HepG2 (cell line): Measurements from ENCODE around the gene SF3B5. TPM values are rescaled to one million over a fixed set of nuclear protein-coding genes. Genes with fewer than 3 reads are reported as not detected.

Experiments
- NR2F2 ChIP-seq: IDR thresholded peaks from 2 replicates; pipeline ENCODE4 v1.6.1; 2012; ENCODE audit warnings: low read depth, inconsistent platforms, borderline replicate concordance
- TP53 ChIP-seq: sonication (generic); formaldehyde crosslinking; conservative IDR thresholded peaks from 2 replicates; pipeline ENCODE4 v1.4.0; 2020; ENCODE audit warnings: missing genetic modification reagents
- ZHX1 ChIP-seq: sonication (generic); formaldehyde crosslinking; IDR thresholded peaks from 2 replicates; pipeline ENCODE4 v1.8.1; 2022; ENCODE audit warnings: low read depth, mild to moderate bottlenecking, missing genetic modification reagents
- ZNF552 ChIP-seq: sonication (generic); formaldehyde crosslinking; IDR thresholded peaks from 2 replicates; pipeline ENCODE4 v1.9.0; 2022; ENCODE audit warnings: missing genetic modification reagents, mild to moderate bottlenecking, borderline replicate concordance
- ZNF609 ChIP-seq: sonication (generic); formaldehyde crosslinking; IDR thresholded peaks from 2 replicates; pipeline ENCODE4 v1.4.0; 2020; ENCODE audit warnings: mild to moderate bottlenecking, missing genetic modification reagents, borderline replicate concordance
- ZNF782 ChIP-seq: sonication (generic); formaldehyde crosslinking; IDR thresholded peaks from 2 replicates; pipeline ENCODE4 v1.4.0; 2020; ENCODE audit warnings: missing genetic modification reagents, mild to moderate bottlenecking, borderline replicate concordance
- polyA plus RNA-seq, 8 experiments: library from polyadenylated mRNA; depleted of rRNA in 3 of 8; stranded (reverse) in 7 of 8; unstranded in 1 of 8; fragments of >200 nt; fragmentation: Illumina TruSeq in 4 of 8; extraction: Trizol in 4 of 8; gene quantifications; 2 replicates each; pipeline versions ENCODE4 v1.2.1 to v1.2.3, GENCODE V29; 2011 to 2016; ENCODE audit warnings: low read depth in 4 of 8, missing spikeins in 1 of 8, mixed read lengths in 1 of 8; ENCODE audit not compliant: insufficient read depth in 1 of 8
- total RNA-seq, 5 experiments: library from RNA; depleted of rRNA; stranded (reverse); fragments of >200 nt; fragmentation: Illumina TruSeq; extraction: Trizol; gene quantifications; 2 replicates each; pipeline ENCODE4 v1.2.3, GENCODE V29; 2016; ENCODE audit warnings: low read depth in 1 of 5
- TF ChIP-seq, protein P1 (sequence below): sonication (generic); formaldehyde crosslinking; IDR thresholded peaks from 2 replicates; pipeline ENCODE4 v1.5.0; 2020; ENCODE audit warnings: mild to moderate bottlenecking, low read depth, missing genetic modification reagents, borderline replicate concordance

The SF3B5 gene
- total and polyA plus RNA-seq, 2 of the 13 experiments (the other 11 are each of a cell fraction or from before 2014, with no cell fraction given) = 263 to 292 TPM

DNA sequence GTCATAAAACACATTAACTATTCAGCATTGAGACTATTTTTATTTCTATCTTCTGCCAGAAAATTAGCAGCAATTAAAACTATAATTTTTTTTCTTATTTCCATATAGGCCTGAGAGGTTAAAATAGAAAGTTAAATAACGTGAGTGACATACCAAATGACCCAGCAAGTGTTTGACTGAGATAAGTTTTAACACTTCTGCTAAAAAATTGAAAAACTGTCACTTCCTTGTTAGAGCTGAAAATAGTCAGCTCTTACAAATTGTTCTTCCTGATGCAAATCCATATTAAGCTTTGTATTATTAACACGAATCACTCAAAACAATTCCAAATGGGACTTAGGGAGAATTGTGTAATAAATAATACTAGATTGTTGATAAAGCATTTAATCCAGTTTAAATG, 28.5 kb upstream of the SF3B5 start (continued):
- no peak for TF ChIP-seq ZNF609
- TF ChIP-seq TP53 = no peak
- TF ChIP-seq, protein P1, sequence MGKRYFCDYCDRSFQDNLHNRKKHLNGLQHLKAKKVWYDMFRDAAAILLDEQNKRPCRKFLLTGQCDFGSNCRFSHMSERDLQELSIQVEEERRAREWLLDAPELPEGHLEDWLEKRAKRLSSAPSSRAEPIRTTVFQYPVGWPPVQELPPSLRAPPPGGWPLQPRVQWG (CRISPR knock-in tag) = no peak
- no peak for TF ChIP-seq ZHX1 (CRISPR knock-in tag)
- TF ChIP-seq ZNF552 (CRISPR knock-in tag) = no peak
- TF ChIP-seq NR2F2 = no peak
- TF ChIP-seq ZNF782 = no peak
